HEK293 (cell line): ENCODE results near the gene SLC34A3.

ENCODE experiments used
- ATF2 ChIP-seq: fragments of 450-650 bp; formaldehyde crosslinking; IDR thresholded peaks from 2 replicates; pipeline ENCODE4 v1.5.1; 2016; ENCODE audit warnings: missing biosample characterization, missing genetic modification characterization, low read depth
- BCL11A ChIP-seq: fragments of 450-650 bp; formaldehyde crosslinking; IDR thresholded peaks from 2 replicates; pipeline ENCODE4 v1.5.1; 2016; ENCODE audit warnings: low read depth, missing biosample characterization, missing genetic modification characterization
- BCL11B ChIP-seq: fragments of 450-650 bp; formaldehyde crosslinking; IDR thresholded peaks from 2 replicates; pipeline ENCODE4 v1.5.1; 2016; ENCODE audit warnings: low read depth, missing biosample characterization, missing genetic modification characterization
- HOXA7 ChIP-seq: sonication (generic); formaldehyde crosslinking; IDR thresholded peaks from 2 replicates; pipeline ENCODE4 v1.8.1; 2022; ENCODE audit warnings: missing genetic modification reagents, borderline replicate concordance
- IKZF3 ChIP-seq: fragments of 450-650 bp; IDR thresholded peaks from 2 replicates; pipeline ENCODE4 v1.5.0; 2018; ENCODE audit warnings: missing biosample characterization, mild to moderate bottlenecking, missing genetic modification characterization, moderate library complexity
- KLF17 ChIP-seq: fragments of 450-650 bp; formaldehyde crosslinking; IDR thresholded peaks from 2 replicates; pipeline ENCODE4 v1.5.1; 2016; ENCODE audit warnings: missing biosample characterization, missing genetic modification characterization
- KLF8 ChIP-seq: fragments of 450-650 bp; formaldehyde crosslinking; IDR thresholded peaks from 2 replicates; pipeline ENCODE4 v1.5.1; 2016; ENCODE audit warnings: missing biosample characterization, missing genetic modification characterization
- MEIS1 ChIP-seq: sonication (generic); formaldehyde crosslinking; IDR thresholded peaks from 2 replicates; pipeline ENCODE4 v1.8.1; 2022; ENCODE audit warnings: missing genetic modification reagents, mild to moderate bottlenecking, borderline replicate concordance
- MZF1 ChIP-seq: fragments of 450-650 bp; formaldehyde crosslinking; IDR thresholded peaks from 2 replicates; pipeline ENCODE4 v1.5.1; 2017; ENCODE audit warnings: missing biosample characterization, missing genetic modification characterization, borderline replicate concordance
- YY2 ChIP-seq: fragments of 450-650 bp; formaldehyde crosslinking; IDR thresholded peaks from 2 replicates; pipeline ENCODE4 v1.5.1; 2016; ENCODE audit warnings: missing biosample characterization, missing genetic modification characterization
- ZBTB20 ChIP-seq: fragments of 450-650 bp; formaldehyde crosslinking; IDR thresholded peaks from 2 replicates; pipeline ENCODE4 v1.5.1; 2016; ENCODE audit warnings: missing biosample characterization, missing genetic modification characterization
- ZEB2 ChIP-seq: fragments of 450-650 bp; formaldehyde crosslinking; IDR thresholded peaks from 2 replicates; pipeline ENCODE4 v1.5.1; 2016; ENCODE audit warnings: missing biosample characterization, missing genetic modification characterization
- ZNF175 ChIP-seq: fragments of 450-650 bp; formaldehyde crosslinking; IDR thresholded peaks from 2 replicates; pipeline ENCODE4 v1.5.1; 2016; ENCODE audit warnings: missing biosample characterization, missing genetic modification characterization
- ZNF37A ChIP-seq: fragments of 450-650 bp; IDR thresholded peaks from 2 replicates; pipeline ENCODE4 v1.5.1; 2018; ENCODE audit warnings: missing biosample characterization, missing genetic modification characterization
- ZNF510 ChIP-seq: fragments of 450-650 bp; formaldehyde crosslinking; IDR thresholded peaks from 2 replicates; pipeline ENCODE4 v1.5.1; 2018; ENCODE audit warnings: mild to moderate bottlenecking, missing genetic modification characterization, missing biosample characterization; ENCODE audit not compliant: insufficient replicate concordance
- ZNF544 ChIP-seq: fragments of 450-650 bp; formaldehyde crosslinking; IDR thresholded peaks from 2 replicates; pipeline ENCODE4 v1.5.0; 2017; ENCODE audit warnings: missing biosample characterization, missing genetic modification characterization
- ZNF585B ChIP-seq: fragments of 450-650 bp; formaldehyde crosslinking; IDR thresholded peaks from 2 replicates; pipeline ENCODE4 v1.5.1; 2016; ENCODE audit warnings: missing biosample characterization, missing genetic modification characterization
- ZNF629 ChIP-seq: fragments of 450-650 bp; formaldehyde crosslinking; IDR thresholded peaks from 2 replicates; pipeline ENCODE4 v1.5.1; 2017; ENCODE audit warnings: missing biosample characterization, missing genetic modification characterization
- ZNF639 ChIP-seq: fragments of 450-650 bp; formaldehyde crosslinking; IDR thresholded peaks from 2 replicates; pipeline ENCODE4 v1.5.1; 2016; ENCODE audit warnings: missing biosample characterization, missing genetic modification characterization
- ZNF654 ChIP-seq: fragments of 450-650 bp; formaldehyde crosslinking; IDR thresholded peaks from 2 replicates; pipeline ENCODE4 v1.5.1; 2016; ENCODE audit warnings: low read depth, missing biosample characterization, missing genetic modification characterization
- ZNF658 ChIP-seq: fragments of 450-650 bp; formaldehyde crosslinking; IDR thresholded peaks from 2 replicates; pipeline ENCODE4; 2016; ENCODE audit warnings: missing biosample characterization, missing genetic modification characterization
- ZNF830 ChIP-seq: fragments of 450-650 bp; IDR thresholded peaks from 2 replicates; pipeline ENCODE4 v1.5.0; 2018; ENCODE audit warnings: missing biosample characterization, missing genetic modification characterization, low read depth, mild to moderate bottlenecking, moderate library complexity
- ZNF837 ChIP-seq: fragments of 450-650 bp; formaldehyde crosslinking; IDR thresholded peaks from 2 replicates; pipeline ENCODE4 v1.5.1; 2016; ENCODE audit warnings: missing biosample characterization, missing genetic modification characterization
- ZSCAN30 ChIP-seq: fragments of 450-650 bp; IDR thresholded peaks from 2 replicates; pipeline ENCODE4 v1.5.1; 2018; ENCODE audit warnings: missing biosample characterization, mild to moderate bottlenecking, missing genetic modification characterization, moderate library complexity
- TF ChIP-seq, protein P1 (sequence below): fragments of 450-650 bp; formaldehyde crosslinking; IDR thresholded peaks from 2 replicates; pipeline ENCODE4 v1.5.1; 2017; ENCODE audit warnings: missing biosample characterization, mild to moderate bottlenecking, missing genetic modification characterization, moderate library complexity
- TF ChIP-seq, protein P2 (sequence below): fragments of 450-650 bp; formaldehyde crosslinking; IDR thresholded peaks from 2 replicates; pipeline ENCODE4 v1.5.1; 2016; ENCODE audit warnings: missing biosample characterization, missing genetic modification characterization
- TF ChIP-seq, protein P3 (sequence below): fragments of 450-650 bp; formaldehyde crosslinking; optimal IDR thresholded peaks from 2 replicates; pipeline ENCODE3; 2016; ENCODE audit warnings: missing biosample characterization, mild to moderate bottlenecking, missing genetic modification characterization
- TF ChIP-seq, protein P4 (sequence below): fragments of 450-650 bp; formaldehyde crosslinking; IDR thresholded peaks from 2 replicates; pipeline ENCODE4 v1.5.1; 2016; ENCODE audit warnings: missing biosample characterization, missing genetic modification characterization

SLC34A3 gene

DNA sequence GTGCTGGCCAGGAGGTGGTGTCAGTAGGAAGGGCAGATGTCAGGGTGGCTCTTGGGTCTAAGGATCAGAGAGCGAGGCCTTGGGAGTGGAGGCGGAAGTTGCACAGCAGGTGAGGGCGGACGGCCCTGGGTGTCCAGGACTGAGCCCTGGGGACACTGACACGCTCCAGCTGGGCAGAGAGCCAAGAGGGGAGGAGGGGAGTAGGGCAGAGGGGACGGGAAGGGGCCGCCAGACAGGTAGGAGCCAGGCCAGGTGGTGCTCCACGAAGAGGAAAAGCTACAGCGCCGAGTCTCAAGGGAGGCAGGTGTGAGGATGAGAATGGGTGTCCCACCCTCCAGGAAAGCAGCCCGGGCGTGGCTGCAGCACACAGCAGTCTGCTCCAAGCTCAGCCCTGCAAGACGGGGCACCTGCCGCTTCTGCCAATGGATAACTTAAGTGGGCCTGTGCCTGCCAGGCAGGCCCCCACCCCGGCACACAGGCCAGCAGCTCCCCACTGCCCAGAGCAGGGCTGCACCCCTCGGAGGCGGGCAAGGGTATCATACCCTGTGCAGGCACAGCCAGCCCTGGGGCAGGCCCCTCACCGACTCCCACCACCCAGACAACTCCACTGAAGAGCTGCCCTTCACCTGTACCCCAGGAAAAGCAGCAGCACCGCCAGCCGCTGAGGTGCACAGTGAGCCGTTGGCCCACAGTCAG, 35.0 kb upstream of the SLC34A3 start (continued):
- no peak for TF ChIP-seq ZNF654 (tag by site-specific recombination)
- no peak for TF ChIP-seq ZNF629
- no peak for TF ChIP-seq ZNF544 (tag by site-specific recombination)
- TF ChIP-seq ZEB2 (tag by site-specific recombination) = peak; percentile 63
- TF ChIP-seq, protein P1, sequence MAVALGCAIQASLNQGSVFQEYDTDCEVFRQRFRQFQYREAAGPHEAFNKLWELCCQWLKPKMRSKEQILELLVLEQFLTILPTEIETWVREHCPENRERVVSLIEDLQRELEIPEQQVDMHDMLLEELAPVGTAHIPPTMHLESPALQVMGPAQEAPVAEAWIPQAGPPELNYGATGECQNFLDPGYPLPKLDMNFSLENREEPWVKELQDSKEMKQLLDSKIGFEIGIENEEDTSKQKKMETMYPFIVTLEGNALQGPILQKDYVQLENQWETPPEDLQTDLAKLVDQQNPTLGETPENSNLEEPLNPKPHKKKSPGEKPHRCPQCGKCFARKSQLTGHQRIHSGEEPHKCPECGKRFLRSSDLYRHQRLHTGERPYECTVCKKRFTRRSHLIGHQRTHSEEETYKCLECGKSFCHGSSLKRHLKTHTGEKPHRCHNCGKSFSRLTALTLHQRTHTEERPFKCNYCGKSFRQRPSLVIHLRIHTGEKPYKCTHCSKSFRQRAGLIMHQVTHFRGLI = no peak
- no peak for TF ChIP-seq ZNF510 (tag by site-specific recombination)
- peak; percentile 46; the same call in 1 of the 2 replicates for TF ChIP-seq KLF17 (tag by site-specific recombination)
- no peak for TF ChIP-seq ZNF585B
- no peak for TF ChIP-seq ATF2 (tag by site-specific recombination)
- TF ChIP-seq ZBTB20 (tag by site-specific recombination) = no peak
- 0 out of 2 replicates have a peak, but pooled peaks have one; percentile 25 for TF ChIP-seq BCL11A
- TF ChIP-seq HOXA7 = no peak
- no peak for TF ChIP-seq ZSCAN30 (tag by site-specific recombination)
- TF ChIP-seq MEIS1 (CRISPR knock-in tag) = no peak
- TF ChIP-seq KLF8 (tag by site-specific recombination) = peak; percentile 59; the same call in 1 of the 2 replicates
- TF ChIP-seq MZF1 = no peak
- TF ChIP-seq ZNF830 = no peak
- no peak for TF ChIP-seq YY2 (tag by site-specific recombination)
- TF ChIP-seq, protein P2, sequence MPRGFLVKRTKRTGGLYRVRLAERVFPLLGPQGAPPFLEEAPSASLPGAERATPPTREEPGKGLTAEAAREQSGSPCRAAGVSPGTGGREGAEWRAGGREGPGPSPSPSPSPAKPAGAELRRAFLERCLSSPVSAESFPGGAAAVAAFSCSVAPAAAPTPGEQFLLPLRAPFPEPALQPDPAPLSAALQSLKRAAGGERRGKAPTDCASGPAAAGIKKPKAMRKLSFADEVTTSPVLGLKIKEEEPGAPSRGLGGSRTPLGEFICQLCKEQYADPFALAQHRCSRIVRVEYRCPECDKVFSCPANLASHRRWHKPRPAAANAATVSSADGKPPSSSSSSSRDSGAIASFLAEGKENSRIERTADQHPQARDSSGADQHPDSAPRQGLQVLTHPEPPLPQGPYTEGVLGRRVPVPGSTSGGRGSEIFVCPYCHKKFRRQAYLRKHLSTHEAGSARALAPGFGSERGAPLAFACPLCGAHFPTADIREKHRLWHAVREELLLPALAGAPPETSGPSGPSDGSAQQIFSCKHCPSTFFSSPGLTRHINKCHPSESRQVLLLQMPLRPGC = no peak
- TF ChIP-seq ZNF37A (tag by site-specific recombination) = no peak
- no peak for TF ChIP-seq ZNF658 (tag by site-specific recombination)
- no peak for TF ChIP-seq ZNF175 (tag by site-specific recombination)
- TF ChIP-seq IKZF3 (tag by site-specific recombination) = no peak
- peak; percentile 66; the same call in 1 of the 2 replicates for TF ChIP-seq BCL11B (tag by site-specific recombination)
- no peak for TF ChIP-seq ZNF639 (tag by site-specific recombination)
- TF ChIP-seq ZNF837 = no peak
- TF ChIP-seq, protein P3, sequence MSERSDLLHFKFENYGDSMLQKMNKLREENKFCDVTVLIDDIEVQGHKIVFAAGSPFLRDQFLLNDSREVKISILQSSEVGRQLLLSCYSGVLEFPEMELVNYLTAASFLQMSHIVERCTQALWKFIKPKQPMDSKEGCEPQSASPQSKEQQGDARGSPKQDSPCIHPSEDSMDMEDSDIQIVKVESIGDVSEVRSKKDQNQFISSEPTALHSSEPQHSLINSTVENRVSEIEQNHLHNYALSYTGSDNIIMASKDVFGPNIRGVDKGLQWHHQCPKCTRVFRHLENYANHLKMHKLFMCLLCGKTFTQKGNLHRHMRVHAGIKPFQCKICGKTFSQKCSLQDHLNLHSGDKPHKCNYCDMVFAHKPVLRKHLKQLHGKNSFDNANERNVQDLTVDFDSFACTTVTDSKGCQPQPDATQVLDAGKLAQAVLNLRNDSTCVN (tag by site-specific recombination) = no peak
- TF ChIP-seq, protein P4, sequence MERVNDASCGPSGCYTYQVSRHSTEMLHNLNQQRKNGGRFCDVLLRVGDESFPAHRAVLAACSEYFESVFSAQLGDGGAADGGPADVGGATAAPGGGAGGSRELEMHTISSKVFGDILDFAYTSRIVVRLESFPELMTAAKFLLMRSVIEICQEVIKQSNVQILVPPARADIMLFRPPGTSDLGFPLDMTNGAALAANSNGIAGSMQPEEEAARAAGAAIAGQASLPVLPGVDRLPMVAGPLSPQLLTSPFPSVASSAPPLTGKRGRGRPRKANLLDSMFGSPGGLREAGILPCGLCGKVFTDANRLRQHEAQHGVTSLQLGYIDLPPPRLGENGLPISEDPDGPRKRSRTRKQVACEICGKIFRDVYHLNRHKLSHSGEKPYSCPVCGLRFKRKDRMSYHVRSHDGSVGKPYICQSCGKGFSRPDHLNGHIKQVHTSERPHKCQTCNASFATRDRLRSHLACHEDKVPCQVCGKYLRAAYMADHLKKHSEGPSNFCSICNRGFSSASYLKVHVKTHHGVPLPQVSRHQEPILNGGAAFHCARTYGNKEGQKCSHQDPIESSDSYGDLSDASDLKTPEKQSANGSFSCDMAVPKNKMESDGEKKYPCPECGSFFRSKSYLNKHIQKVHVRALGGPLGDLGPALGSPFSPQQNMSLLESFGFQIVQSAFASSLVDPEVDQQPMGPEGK (tag by site-specific recombination) = peak; percentile 64
